HEK293 (cell line): Measurements from ENCODE around the gene TEX19.

Experiments used
- CTCF ChIA-PET: fragments of 350-600 bp; formaldehyde crosslinking; extraction: SDS; loops from one replicate; lab custom pipeline; 2021; ENCODE audit warnings: antibody characterized with exemption; lab: Yijun Ruan, JAX
- POLR2A ChIA-PET: fragments of 300-600 bp; formaldehyde crosslinking; extraction: SDS; loops from one replicate; lab custom pipeline; 2020; ENCODE audit warnings: antibody characterized with exemption, inconsistent platforms; lab: Yijun Ruan, JAX
- H3K27ac ChIP-seq: fragments of 200-500 bp; sonication (Bioruptor generic); 2 replicates; pipeline ENCODE4 v1.5.1; 2014; ENCODE audit warnings: low read depth, low read length, control low read depth, inconsistent platforms; ENCODE audit errors: extremely low read depth
- H3K36me3 ChIP-seq, 2 experiments: fragments of 200-500 bp in 1 of 2; sonication (Bioruptor generic) in 1 of 2; 1 replicate in 1 of 2; 2 replicates in 1 of 2; pipeline ENCODE4 v1.5.1; 2014 to 2017; ENCODE audit warnings: inconsistent platforms in 2 of 2, low read length in 2 of 2; ENCODE audit not compliant: control insufficient read depth in 2 of 2, insufficient read depth in 1 of 2
- H3K4me1 ChIP-seq: fragments of 200-500 bp; sonication (Bioruptor generic); 2 replicates; pipeline ENCODE4 v1.5.1; 2014; ENCODE audit warnings: mild to moderate bottlenecking, low read length, inconsistent platforms; ENCODE audit not compliant: control insufficient read depth, insufficient read depth
- H3K4me3 ChIP-seq: 2 replicates; pipeline ENCODE4 v1.5.1; 2011; ENCODE audit warnings: low read depth, mild to moderate bottlenecking, control low read depth, low read length, moderate library complexity
- H3K9me3 ChIP-seq: fragments of 200-500 bp; sonication (Bioruptor generic); 2 replicates; pipeline ENCODE4 v1.5.1; 2014; ENCODE audit warnings: low read depth, low read length, inconsistent platforms; ENCODE audit not compliant: control insufficient read depth, insufficient read depth
- GLIS1 ChIP-seq: fragments of 450-650 bp; formaldehyde crosslinking; IDR thresholded peaks from 2 replicates; pipeline ENCODE4 v1.5.1; 2016; ENCODE audit warnings: missing biosample characterization, missing genetic modification characterization
- GLIS2 ChIP-seq: fragments of 450-650 bp; formaldehyde crosslinking; IDR thresholded peaks from 2 replicates; pipeline ENCODE4 v1.5.1; 2016; ENCODE audit warnings: missing biosample characterization, missing genetic modification characterization
- KLF10 ChIP-seq: fragments of 450-650 bp; IDR thresholded peaks from 2 replicates; pipeline ENCODE4 v1.5.1; 2018; ENCODE audit warnings: missing biosample characterization, mild to moderate bottlenecking, missing genetic modification characterization
- MYNN ChIP-seq: fragments of 450-650 bp; formaldehyde crosslinking; IDR thresholded peaks from 2 replicates; pipeline ENCODE4 v1.5.1; 2016; ENCODE audit warnings: missing biosample characterization, missing genetic modification characterization, borderline replicate concordance
- YY2 ChIP-seq: fragments of 450-650 bp; formaldehyde crosslinking; IDR thresholded peaks from 2 replicates; pipeline ENCODE4 v1.5.1; 2016; ENCODE audit warnings: missing biosample characterization, missing genetic modification characterization
- ZFHX2 ChIP-seq: fragments of 450-650 bp; formaldehyde crosslinking; conservative IDR thresholded peaks from 2 replicates; pipeline ENCODE4 v1.5.1; 2016; ENCODE audit warnings: missing biosample characterization, missing genetic modification characterization
- ZNF132 ChIP-seq: fragments of 450-650 bp; formaldehyde crosslinking; IDR thresholded peaks from 2 replicates; pipeline ENCODE4 v1.5.1; 2017; ENCODE audit warnings: missing biosample characterization, missing genetic modification characterization, borderline replicate concordance
- ZNF133 ChIP-seq: fragments of 450-650 bp; formaldehyde crosslinking; IDR thresholded peaks from 2 replicates; pipeline ENCODE4 v1.5.1; 2016; ENCODE audit warnings: missing biosample characterization, missing genetic modification characterization
- ZNF24 ChIP-seq: fragments of 450-650 bp; formaldehyde crosslinking; IDR thresholded peaks from 2 replicates; pipeline ENCODE4 v1.5.1; 2016; ENCODE audit warnings: missing biosample characterization, missing genetic modification characterization
- ZNF274 ChIP-seq, 2 experiments: fragments of 200-500 bp in 1 of 2; fragments of 450-650 bp in 1 of 2; sonication (Bioruptor generic) in 1 of 2; formaldehyde crosslinking in 1 of 2; IDR thresholded peaks; 2 replicates each; pipeline versions ENCODE4 v1.5.1 to v1.6.1; 2014 to 2016; ENCODE audit warnings: borderline replicate concordance in 1 of 2, inconsistent platforms in 1 of 2, low read length in 1 of 2, missing biosample characterization in 1 of 2, missing genetic modification characterization in 1 of 2
- ZNF341 ChIP-seq: fragments of 450-650 bp; formaldehyde crosslinking; IDR thresholded peaks from 2 replicates; pipeline ENCODE4; 2016; ENCODE audit warnings: low read depth, missing biosample characterization, missing genetic modification characterization
- ZNF37A ChIP-seq: fragments of 450-650 bp; IDR thresholded peaks from 2 replicates; pipeline ENCODE4 v1.5.1; 2018; ENCODE audit warnings: missing biosample characterization, missing genetic modification characterization
- ZNF426 ChIP-seq: fragments of 450-650 bp; formaldehyde crosslinking; IDR thresholded peaks from 2 replicates; pipeline ENCODE4 v1.5.1; 2017; ENCODE audit warnings: missing biosample characterization, missing genetic modification characterization, mild to moderate bottlenecking, inconsistent platforms, moderate library complexity
- ZNF473 ChIP-seq: fragments of 450-650 bp; formaldehyde crosslinking; IDR thresholded peaks from 2 replicates; pipeline ENCODE4 v1.5.1; 2017; ENCODE audit warnings: missing biosample characterization, missing genetic modification characterization
- ZNF529 ChIP-seq: fragments of 450-650 bp; formaldehyde crosslinking; IDR thresholded peaks from 2 replicates; pipeline ENCODE4 v1.5.1; 2017; ENCODE audit warnings: missing genetic modification characterization, missing biosample characterization; ENCODE audit not compliant: insufficient replicate concordance
- ZNF654 ChIP-seq: fragments of 450-650 bp; formaldehyde crosslinking; IDR thresholded peaks from 2 replicates; pipeline ENCODE4 v1.5.1; 2016; ENCODE audit warnings: low read depth, missing biosample characterization, missing genetic modification characterization
- ZNF776 ChIP-seq: fragments of 450-650 bp; formaldehyde crosslinking; IDR thresholded peaks from 2 replicates; pipeline ENCODE4 v1.5.0; 2017; ENCODE audit warnings: missing biosample characterization, missing genetic modification characterization, borderline replicate concordance
- TF ChIP-seq, protein P1 (sequence below): IDR thresholded peaks from 2 replicates; pipeline ENCODE4 v1.6.1; 2011; ENCODE audit warnings: mild to moderate bottlenecking, low read depth, low read length, borderline replicate concordance
- TF ChIP-seq, protein P2 (sequence below): fragments of 450-650 bp; formaldehyde crosslinking; IDR thresholded peaks from 2 replicates; pipeline ENCODE4 v1.5.1; 2016; ENCODE audit warnings: missing biosample characterization, missing genetic modification characterization, borderline replicate concordance
- TF ChIP-seq, protein P3 (sequence below): fragments of 450-650 bp; formaldehyde crosslinking; IDR thresholded peaks from 2 replicates; pipeline ENCODE4 v1.5.1; 2016; ENCODE audit warnings: missing biosample characterization, missing genetic modification characterization
- TF ChIP-seq, protein P4 (sequence below): fragments of 450-650 bp; IDR thresholded peaks from 2 replicates; pipeline ENCODE4 v1.5.1; 2018; ENCODE audit warnings: missing biosample characterization, missing genetic modification characterization

TEX19 gene

DNA sequence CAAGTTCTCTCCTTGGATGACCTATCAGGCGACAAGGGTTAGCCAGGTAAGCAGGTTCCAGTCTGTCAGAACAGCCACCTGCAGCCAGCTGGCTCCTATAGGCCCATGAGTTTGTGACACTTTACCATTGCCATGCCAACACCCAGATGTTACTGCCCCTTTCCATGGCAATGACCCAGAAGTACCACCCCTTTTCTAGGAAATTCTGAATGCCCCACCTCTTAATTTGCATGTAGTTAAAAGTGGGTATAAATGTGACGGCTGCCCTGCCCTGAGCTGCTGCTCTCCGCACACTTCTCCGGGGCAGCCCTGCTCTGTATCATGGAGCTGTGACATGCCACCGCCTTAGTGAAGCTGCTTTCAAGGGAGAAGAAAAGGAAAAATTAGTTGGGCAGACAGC, 15.5 kb upstream of the TEX19 start:
- no peak overlapping the region for H3K27ac ChIP-seq
- TF ChIP-seq, protein P1, sequence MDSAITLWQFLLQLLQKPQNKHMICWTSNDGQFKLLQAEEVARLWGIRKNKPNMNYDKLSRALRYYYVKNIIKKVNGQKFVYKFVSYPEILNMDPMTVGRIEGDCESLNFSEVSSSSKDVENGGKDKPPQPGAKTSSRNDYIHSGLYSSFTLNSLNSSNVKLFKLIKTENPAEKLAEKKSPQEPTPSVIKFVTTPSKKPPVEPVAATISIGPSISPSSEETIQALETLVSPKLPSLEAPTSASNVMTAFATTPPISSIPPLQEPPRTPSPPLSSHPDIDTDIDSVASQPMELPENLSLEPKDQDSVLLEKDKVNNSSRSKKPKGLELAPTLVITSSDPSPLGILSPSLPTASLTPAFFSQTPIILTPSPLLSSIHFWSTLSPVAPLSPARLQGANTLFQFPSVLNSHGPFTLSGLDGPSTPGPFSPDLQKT: no peak
- TF ChIP-seq ZNF341 (tag by site-specific recombination): peak; percentile 17; the same call in 1 of the 2 replicates
- TF ChIP-seq, all 188 proteins: peak for 1
- Histone ChIP-seq H3K36me3 (no peaks in the 10 kb centered on the region), H3K9me3 (no peaks in the 10 kb centered on the region), H3K4me3 (no peak overlapping the region), H3K4me1 (peaks cover 5% of the 10 kb centered on the region)
- POLR2A ChIA-PET: interaction anchor here (0.6 to 1.9 kb wide), 4 partner anchors 16 to 58 kb away, joined by 3 to 8 read pairs (median 3); no protein-coding TSS in a partner anchor
- CTCF ChIA-PET: interaction anchor here (0.6 to 2.7 kb wide), 4 partner anchors 8 to 70 kb away, joined by 3 to 10 read pairs (median 4); no protein-coding TSS in a partner anchor

DNA sequence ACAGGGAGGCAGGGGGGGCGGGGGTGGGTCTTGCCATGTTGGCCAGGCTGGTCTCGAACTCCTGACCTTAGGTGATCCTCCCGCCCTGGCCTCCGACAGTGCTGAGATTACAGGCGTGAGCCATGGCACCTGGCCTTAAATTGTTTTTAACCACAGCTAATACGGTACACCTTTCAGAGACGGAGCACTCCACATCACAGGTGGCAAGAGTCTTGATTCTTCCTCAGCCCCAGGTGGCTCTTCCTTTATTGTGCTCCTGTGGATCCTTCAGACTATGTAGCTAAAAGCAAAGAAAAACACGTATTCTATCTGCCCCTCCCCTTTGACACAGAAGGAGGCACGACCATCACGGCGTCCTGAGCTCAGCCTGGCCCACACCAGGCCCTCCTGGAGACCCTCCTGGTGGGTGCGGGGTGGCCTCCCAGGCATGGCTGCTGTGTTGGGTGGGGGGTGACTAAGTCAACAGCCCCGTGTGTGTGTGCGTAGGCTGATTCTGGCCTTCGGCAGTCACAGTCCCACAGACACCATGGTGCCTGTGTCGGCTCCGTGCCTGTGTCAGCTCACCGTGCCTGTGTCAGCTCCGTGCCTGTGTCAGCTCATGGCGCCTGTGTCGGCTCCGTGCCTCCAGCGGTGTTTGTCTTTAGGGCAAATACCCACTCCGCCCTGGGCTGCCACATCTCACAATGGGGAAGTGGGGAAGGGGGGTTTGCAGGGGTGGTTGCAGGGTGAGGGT, 14.7 kb upstream of the TEX19 start:
- Histone ChIP-seq H3K9me3 (no peaks in the 10 kb centered on the region), H3K4me1 (0 out of 2 replicates have a peak, but pooled peaks cover under 1% of the 10 kb centered on the region), H3K36me3 (no peaks in the 10 kb centered on the region), H3K4me3 (no peak overlapping the region), H3K27ac (no peak overlapping the region)
- TF ChIP-seq, protein P2, sequence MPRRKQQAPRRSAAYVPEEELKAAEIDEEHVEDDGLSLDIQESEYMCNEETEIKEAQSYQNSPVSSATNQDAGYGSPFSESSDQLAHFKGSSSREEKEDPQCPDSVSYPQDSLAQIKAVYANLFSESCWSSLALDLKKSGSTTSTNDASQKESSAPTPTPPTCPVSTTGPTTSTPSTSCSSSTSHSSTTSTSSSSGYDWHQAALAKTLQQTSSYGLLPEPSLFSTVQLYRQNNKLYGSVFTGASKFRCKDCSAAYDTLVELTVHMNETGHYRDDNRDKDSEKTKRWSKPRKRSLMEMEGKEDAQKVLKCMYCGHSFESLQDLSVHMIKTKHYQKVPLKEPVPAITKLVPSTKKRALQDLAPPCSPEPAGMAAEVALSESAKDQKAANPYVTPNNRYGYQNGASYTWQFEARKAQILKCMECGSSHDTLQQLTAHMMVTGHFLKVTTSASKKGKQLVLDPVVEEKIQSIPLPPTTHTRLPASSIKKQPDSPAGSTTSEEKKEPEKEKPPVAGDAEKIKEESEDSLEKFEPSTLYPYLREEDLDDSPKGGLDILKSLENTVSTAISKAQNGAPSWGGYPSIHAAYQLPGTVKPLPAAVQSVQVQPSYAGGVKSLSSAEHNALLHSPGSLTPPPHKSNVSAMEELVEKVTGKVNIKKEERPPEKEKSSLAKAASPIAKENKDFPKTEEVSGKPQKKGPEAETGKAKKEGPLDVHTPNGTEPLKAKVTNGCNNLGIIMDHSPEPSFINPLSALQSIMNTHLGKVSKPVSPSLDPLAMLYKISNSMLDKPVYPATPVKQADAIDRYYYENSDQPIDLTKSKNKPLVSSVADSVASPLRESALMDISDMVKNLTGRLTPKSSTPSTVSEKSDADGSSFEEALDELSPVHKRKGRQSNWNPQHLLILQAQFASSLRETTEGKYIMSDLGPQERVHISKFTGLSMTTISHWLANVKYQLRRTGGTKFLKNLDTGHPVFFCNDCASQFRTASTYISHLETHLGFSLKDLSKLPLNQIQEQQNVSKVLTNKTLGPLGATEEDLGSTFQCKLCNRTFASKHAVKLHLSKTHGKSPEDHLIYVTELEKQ (tag by site-specific recombination): no peak
- TF ChIP-seq, protein P3, sequence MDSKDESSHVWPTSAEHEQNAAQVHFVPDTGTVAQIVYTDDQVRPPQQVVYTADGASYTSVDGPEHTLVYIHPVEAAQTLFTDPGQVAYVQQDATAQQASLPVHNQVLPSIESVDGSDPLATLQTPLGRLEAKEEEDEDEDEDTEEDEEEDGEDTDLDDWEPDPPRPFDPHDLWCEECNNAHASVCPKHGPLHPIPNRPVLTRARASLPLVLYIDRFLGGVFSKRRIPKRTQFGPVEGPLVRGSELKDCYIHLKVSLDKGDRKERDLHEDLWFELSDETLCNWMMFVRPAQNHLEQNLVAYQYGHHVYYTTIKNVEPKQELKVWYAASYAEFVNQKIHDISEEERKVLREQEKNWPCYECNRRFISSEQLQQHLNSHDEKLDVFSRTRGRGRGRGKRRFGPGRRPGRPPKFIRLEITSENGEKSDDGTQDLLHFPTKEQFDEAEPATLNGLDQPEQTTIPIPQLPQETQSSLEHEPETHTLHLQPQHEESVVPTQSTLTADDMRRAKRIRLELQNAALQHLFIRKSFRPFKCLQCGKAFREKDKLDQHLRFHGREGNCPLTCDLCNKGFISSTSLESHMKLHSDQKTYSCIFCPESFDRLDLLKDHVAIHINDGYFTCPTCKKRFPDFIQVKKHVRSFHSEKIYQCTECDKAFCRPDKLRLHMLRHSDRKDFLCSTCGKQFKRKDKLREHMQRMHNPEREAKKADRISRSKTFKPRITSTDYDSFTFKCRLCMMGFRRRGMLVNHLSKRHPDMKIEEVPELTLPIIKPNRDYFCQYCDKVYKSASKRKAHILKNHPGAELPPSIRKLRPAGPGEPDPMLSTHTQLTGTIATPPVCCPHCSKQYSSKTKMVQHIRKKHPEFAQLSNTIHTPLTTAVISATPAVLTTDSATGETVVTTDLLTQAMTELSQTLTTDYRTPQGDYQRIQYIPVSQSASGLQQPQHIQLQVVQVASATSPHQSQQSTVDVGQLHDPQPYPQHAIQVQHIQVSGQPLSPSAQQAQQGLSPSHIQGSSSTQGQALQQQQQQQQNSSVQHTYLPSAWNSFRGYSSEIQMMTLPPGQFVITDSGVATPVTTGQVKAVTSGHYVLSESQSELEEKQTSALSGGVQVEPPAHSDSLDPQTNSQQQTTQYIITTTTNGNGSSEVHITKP (tag by site-specific recombination): no peak
- TF ChIP-seq YY2 (tag by site-specific recombination) (no peak), ZNF473 (tag by site-specific recombination) (no peak), ZNF274 (IDR thresholded peaks at IDR 0.05; ENCODE audit: low read length) (no peak), ZNF274 (tag by site-specific recombination; IDR thresholded peaks at IDR 0.05; ENCODE audit: borderline replicate concordance) (no peak), KLF10 (tag by site-specific recombination) (no peak), ZFHX2 (tag by site-specific recombination) (peak; percentile 43), ZNF654 (tag by site-specific recombination) (no peak), ZNF529 (tag by site-specific recombination) (no peak), ZNF133 (tag by site-specific recombination) (no peak), ZNF37A (tag by site-specific recombination) (no peak), ZNF24 (tag by site-specific recombination) (no peak), MYNN (tag by site-specific recombination) (no peak), ZNF776 (tag by site-specific recombination) (no peak), GLIS1 (tag by site-specific recombination) (peak; percentile 32; the same call in 1 of the 2 replicates), ZNF341 (tag by site-specific recombination) (0 out of 2 replicates have a peak, but pooled peaks have one; percentile 17), GLIS2 (0 out of 2 replicates have a peak, but pooled peaks have one; percentile 14), ZNF132 (tag by site-specific recombination) (no peak), ZNF426 (tag by site-specific recombination) (no peak)
- TF ChIP-seq, protein P4, sequence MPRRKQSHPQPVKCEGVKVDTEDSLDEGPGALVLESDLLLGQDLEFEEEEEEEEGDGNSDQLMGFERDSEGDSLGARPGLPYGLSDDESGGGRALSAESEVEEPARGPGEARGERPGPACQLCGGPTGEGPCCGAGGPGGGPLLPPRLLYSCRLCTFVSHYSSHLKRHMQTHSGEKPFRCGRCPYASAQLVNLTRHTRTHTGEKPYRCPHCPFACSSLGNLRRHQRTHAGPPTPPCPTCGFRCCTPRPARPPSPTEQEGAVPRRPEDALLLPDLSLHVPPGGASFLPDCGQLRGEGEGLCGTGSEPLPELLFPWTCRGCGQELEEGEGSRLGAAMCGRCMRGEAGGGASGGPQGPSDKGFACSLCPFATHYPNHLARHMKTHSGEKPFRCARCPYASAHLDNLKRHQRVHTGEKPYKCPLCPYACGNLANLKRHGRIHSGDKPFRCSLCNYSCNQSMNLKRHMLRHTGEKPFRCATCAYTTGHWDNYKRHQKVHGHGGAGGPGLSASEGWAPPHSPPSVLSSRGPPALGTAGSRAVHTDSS (tag by site-specific recombination): no peak
- ChIA-PET CTCF (interaction anchor here (1.0 to 2.7 kb wide), 3 partner anchors 7 to 69 kb away, joined by 3 to 10 read pairs (median 4); no protein-coding TSS in a partner anchor), POLR2A (interaction anchor here (0.6 to 1.9 kb wide), 4 partner anchors 15 to 52 kb away, joined by 3 to 8 read pairs (median 4); partner anchors contain the start of gene TEX19)
